HAP-1 (cell line): ENCODE data around the gene NOL9.
"Not testable (repeated sequence)": the region's sequence is repeated elsewhere in the genome, so short reads cannot be mapped to it uniquely, and the experiment has no call there.

Experiments used
- DNase-seq, 2 experiments: peaks; one replicate each; pipeline ENCODE4 v3.0.0-alpha.2; 2016 to 2020; ENCODE audit warnings: low spot score in 2 of 2
- H3K27me3 ChIP-seq: fragments of 250-450 bp; sonication (Bioruptor Pico); 2 replicates; pipeline ENCODE4 v1.5.1; 2020; ENCODE audit warnings: low read depth, mild to moderate bottlenecking, moderate library complexity
- H3K36me3 ChIP-seq: fragments of 250-450 bp; sonication (Bioruptor Pico); replicated peaks from 2 replicates; pipeline ENCODE4 v1.5.1; 2020; ENCODE audit warnings: mild to moderate bottlenecking
- H3K4me1 ChIP-seq: fragments of 250-450 bp; sonication (Bioruptor Pico); 2 replicates; pipeline ENCODE4 v1.5.1; 2020; ENCODE audit warnings: mild to moderate bottlenecking
- H3K4me3 ChIP-seq: fragments of 250-450 bp; sonication (Bioruptor Pico); 2 replicates; pipeline ENCODE4 v1.5.1; 2020; ENCODE audit warnings: mild to moderate bottlenecking, moderate library complexity
- H3K9me3 ChIP-seq: fragments of 250-450 bp; sonication (Bioruptor Pico); 2 replicates; pipeline ENCODE4 v1.5.1; 2020; ENCODE audit warnings: mild to moderate bottlenecking, moderate library complexity
- in situ Hi-C: fragments of 300-500 bp; cut with MboI; formaldehyde crosslinking; loops from 3 replicates; pipeline ENCODE4 v1.14.3; 2020; ENCODE audit warnings: low sequenced_read_pairs, inconsistent platforms, mixed read lengths

The NOL9 gene

DNA sequence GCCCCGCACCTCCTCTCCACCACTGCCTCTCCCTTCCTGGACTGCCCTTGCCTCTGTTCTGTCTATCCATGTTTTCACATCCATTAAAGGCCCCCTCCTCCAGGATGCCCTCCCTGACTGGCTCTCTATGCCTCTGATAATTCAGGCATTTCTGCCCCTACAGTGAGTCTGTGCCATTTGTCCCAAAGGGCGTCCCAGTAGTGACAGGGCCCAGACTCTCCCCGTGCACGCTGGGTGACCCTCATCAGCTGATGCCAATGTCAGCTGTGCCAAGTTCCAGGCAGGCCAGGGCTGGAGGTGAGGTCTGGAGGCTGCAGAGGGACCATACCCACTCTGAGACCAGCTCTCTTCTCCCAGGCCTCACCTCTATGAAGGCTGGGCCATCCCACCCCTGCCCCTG is 59.7 kb downstream of the NOL9 start:
- Histone ChIP-seq H3K27me3 (no peaks in the 10 kb centered on the region), H3K4me1 (peaks cover 16% of the 10 kb centered on the region), H3K9me3 (no peaks in the 10 kb centered on the region), H3K36me3 (no peaks in the 10 kb centered on the region), H3K4me3 (no peak overlapping the region)
- in situ Hi-C loops: no loop called here
- no peak for DNase-seq

DNA sequence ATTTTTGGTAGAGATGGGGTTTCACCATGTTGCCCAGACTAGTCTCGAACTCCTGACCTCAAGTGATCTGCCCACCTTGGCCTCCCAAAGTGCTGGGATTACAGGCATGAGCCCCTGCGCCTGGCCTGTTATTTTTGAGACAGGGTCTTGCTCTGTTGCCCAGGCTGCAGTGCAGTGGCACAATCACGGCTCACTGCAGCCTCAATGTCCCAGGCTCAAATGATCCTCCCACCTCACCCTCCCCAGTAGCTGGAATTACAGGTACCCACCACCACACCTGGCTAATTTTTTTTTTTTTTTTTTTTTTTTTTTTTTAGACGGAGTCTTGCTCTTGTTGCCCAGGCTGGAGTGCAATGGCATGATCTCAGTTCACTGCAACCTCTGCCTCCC is 60.5 kb downstream of the NOL9 start:
- in situ Hi-C loops, DNase-seq, H3K9me3 ChIP-seq, H3K4me3 ChIP-seq, H3K27me3 ChIP-seq, H3K36me3 ChIP-seq: not testable (repeated sequence)
- peaks cover 16% of the 10 kb centered on the region for H3K4me1 ChIP-seq

DNA sequence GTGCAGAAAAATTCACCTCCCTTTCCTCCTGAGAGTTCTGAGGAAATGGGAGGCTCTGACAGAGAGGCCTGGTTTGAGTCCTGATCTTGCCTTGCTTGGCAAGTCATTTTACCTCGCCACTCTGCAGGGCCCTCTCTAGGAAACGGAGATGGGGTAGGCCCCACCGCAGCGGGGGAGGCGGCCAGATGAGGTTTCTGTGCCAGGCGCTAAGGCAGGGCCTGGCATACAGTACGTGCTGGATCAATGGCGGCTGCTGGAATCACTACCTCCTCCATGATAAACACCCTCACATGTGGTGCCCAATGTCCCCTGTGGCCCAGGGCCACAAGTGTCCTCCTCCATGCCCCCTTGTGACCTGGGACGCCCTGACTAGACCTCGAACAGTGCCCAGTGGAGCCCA is 62.3 kb downstream of the NOL9 start:
- DNase-seq: no peak
- Histone ChIP-seq H3K4me3 (no peak overlapping the region; the same call in 1 of the 2 replicates), H3K27me3 (no peaks in the 10 kb centered on the region), H3K9me3 (no peaks in the 10 kb centered on the region), H3K36me3 (no peaks in the 10 kb centered on the region), H3K4me1 (peaks cover 16% of the 10 kb centered on the region)
- in situ Hi-C loops: no loop called here

- Histone ChIP-seq H3K9me3 (no peaks in the 10 kb centered on the region), H3K36me3 (no peaks in the 10 kb centered on the region), H3K27me3 (no peaks in the 10 kb centered on the region), H3K4me3 (peak within 1 kb of the TSS; percentile 72), H3K4me1 (peaks cover 13% of the 10 kb centered on the region)
- DNase-seq: no peak
- in situ Hi-C loops: no loop called here
Measured at GRCh38 chr1:6491480-6491962, 62.8 kb downstream of the NOL9 start, which contains the start of gene PLEKHG5. Gene PLEKHG5 (minus strand): TSS chr1:6491667. CDS start chr1:6477571, 14,096 bp downstream.

GRCh38 chr1:6491081-6491449 is 63.2 kb downstream of the NOL9 start:
- H3K9me3 ChIP-seq: no peaks in the 10 kb centered on the region
- in situ Hi-C loops: no loop called here
- H3K36me3 ChIP-seq: no peaks in the 10 kb centered on the region
- no peak for DNase-seq
- peaks cover 3% of the 10 kb centered on the region for H3K27me3 ChIP-seq
- peaks cover 11% of the 10 kb centered on the region for H3K4me1 ChIP-seq
- H3K4me3 ChIP-seq: peak overlapping the region; percentile 72

- Histone ChIP-seq H3K27me3 (peaks cover 8% of the 10 kb centered on the region), H3K36me3 (no peaks in the 10 kb centered on the region), H3K4me3 (peak overlapping the region; percentile 72), H3K9me3 (no peaks in the 10 kb centered on the region), H3K4me1 (peaks cover 6% of the 10 kb centered on the region; the same call in 1 of the 2 replicates)
- peak; percentile 74 to 89 for DNase-seq
- in situ Hi-C loops: no loop called here
Measured at GRCh38 chr1:6490181-6491080, 63.9 kb downstream of the NOL9 start.

DNA sequence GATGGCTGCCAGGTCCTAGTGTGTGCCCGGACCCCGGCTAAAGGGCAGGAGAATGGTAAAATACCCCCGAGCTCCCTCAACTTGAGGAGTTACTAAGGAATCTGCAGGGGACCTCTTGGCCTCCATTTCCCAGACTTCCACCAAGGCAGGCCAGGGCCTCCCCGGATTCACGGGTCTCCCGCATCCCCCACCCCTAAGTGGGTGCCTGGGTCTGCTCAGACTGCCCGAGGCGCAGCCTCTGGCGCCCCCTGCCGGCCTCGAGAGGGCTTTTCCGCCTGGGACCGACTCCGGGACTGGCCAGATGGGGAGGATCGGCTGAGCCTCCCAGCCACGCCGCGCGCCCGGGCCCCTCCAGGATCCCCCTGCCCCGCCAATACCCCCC is 64.5 kb downstream of the NOL9 start:
- Histone ChIP-seq H3K4me3 (peak overlapping the region; percentile 72), H3K4me1 (peaks cover 6% of the 10 kb centered on the region; the same call in 1 of the 2 replicates), H3K9me3 (no peaks in the 10 kb centered on the region), H3K36me3 (no peaks in the 10 kb centered on the region), H3K27me3 (peaks cover 13% of the 10 kb centered on the region)
- DNase-seq: peak; percentile 65 to 85
- in situ Hi-C loops: no loop called here

GRCh38 chr1:6489383-6489765 is 64.9 kb downstream of the NOL9 start:
- DNase-seq: no peak
- peaks cover 6% of the 10 kb centered on the region; the same call in 1 of the 2 replicates for H3K4me1 ChIP-seq
- no peaks in the 10 kb centered on the region for H3K9me3 ChIP-seq
- peaks cover 13% of the 10 kb centered on the region for H3K27me3 ChIP-seq
- no peaks in the 10 kb centered on the region for H3K36me3 ChIP-seq
- in situ Hi-C loops: no loop called here
- H3K4me3 ChIP-seq: peak overlapping the region; percentile 72

GRCh38 chr1:6488602-6489382 is 65.5 kb downstream of the NOL9 start:
- H3K4me1 ChIP-seq: peaks cover 6% of the 10 kb centered on the region; the same call in 1 of the 2 replicates
- H3K4me3 ChIP-seq: no peak overlapping the region
- in situ Hi-C loops: no loop called here
- DNase-seq: peak in 1 of 2 experiments; percentile 58
- H3K36me3 ChIP-seq: no peaks in the 10 kb centered on the region
- no peaks in the 10 kb centered on the region for H3K9me3 ChIP-seq
- H3K27me3 ChIP-seq: peaks cover 15% of the 10 kb centered on the region

DNA sequence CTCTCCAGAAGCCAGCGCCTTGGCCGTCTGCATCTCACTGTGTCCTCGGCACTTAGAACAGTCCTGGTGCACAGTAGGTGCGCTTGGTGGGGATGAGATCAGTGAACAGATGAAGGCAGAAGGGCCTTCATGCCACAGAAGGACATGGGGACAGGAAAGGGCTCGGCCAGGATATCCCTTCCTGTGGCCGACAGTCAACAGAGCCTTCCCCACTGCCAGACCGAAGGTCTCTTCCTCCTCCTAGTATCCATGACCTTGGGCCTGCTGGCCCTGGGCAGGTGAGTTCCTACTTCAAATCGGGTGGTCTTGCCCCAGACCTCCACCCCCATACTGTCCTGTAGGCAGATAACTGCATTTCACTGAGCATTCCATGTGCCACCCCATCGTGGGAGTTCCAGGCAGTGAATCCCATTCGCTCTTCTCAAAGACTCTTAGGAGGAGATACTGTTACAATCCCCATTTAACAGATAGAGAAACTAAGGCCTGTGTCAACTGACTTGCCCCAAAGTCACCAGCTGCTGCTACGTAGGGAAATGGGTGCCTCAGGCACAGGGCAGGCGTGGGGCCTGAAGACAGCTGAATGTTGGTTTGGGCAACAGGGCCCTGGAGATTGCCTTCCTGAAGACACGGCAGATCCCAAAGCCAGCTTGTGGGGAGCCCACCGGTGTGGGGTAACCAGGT is 66.4 kb downstream of the NOL9 start:
- Histone ChIP-seq H3K4me3 (no peak overlapping the region), H3K36me3 (no peaks in the 10 kb centered on the region), H3K9me3 (no peaks in the 10 kb centered on the region), H3K27me3 (peaks cover 15% of the 10 kb centered on the region), H3K4me1 (peaks cover 6% of the 10 kb centered on the region; the same call in 1 of the 2 replicates)
- DNase-seq: no peak
- in situ Hi-C loops: no loop called here

GRCh38 chr1:6486433-6487011 is 67.8 kb downstream of the NOL9 start:
- Histone ChIP-seq H3K9me3 (no peaks in the 10 kb centered on the region), H3K27me3 (peaks cover 15% of the 10 kb centered on the region), H3K4me1 (peaks cover 4% of the 10 kb centered on the region; the same call in 1 of the 2 replicates), H3K36me3 (no peaks in the 10 kb centered on the region), H3K4me3 (no peak overlapping the region)
- in situ Hi-C loops: no loop called here
- peak; percentile 63 to 92 for DNase-seq

DNA sequence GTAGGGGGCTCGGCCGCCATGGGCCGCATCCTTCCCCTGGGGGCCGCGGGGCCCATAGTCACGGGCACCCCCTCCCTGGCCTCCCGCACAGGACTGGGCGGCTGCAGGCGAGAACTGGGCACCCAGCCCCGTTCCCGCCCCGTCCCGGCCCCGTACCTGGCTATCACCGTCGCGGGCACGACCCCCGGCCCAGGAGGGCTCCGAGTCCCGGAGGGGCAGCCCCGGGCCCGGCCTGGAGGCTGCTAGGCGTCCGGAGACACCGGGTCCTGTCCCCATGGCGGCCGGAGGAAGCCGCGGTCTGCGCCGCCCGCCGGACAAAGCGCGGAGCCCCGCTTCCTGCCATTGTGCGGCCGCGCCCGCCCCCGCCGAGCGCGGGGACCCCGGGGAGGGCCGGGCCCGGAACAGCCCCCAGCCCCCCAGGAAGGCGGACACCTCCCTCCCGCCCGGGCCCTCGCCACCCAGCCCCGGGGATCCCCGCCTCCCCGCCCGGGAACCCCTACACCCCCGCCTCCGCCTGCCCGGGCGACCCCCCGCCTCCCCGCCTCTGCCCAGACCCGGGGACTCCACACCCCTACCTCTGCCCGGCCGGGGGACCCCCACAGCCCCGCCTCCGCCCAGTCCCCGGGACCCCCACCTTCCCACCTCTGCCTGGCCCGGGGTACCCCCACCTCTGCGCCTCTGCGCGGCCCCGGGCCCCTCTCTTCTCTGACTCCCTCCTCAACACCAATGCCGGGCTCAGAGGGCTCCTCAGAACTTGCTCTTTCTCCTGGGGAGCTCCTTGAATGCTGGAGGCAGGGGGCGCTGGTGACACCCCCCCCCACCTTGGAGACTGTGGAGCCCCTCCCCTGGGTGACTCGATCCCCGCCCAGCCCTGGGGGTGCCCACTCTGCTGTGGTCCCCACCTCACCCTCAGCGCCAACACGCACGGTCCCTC is 68.9 kb downstream of the NOL9 start:
- H3K4me3 ChIP-seq: no peak overlapping the region
- H3K27me3 ChIP-seq: peaks cover 15% of the 10 kb centered on the region
- H3K4me1 ChIP-seq: no peaks in the 10 kb centered on the region
- no peaks in the 10 kb centered on the region for H3K36me3 ChIP-seq
- in situ Hi-C loops: no loop called here
- no peaks in the 10 kb centered on the region for H3K9me3 ChIP-seq
- DNase-seq: no peak
